HG02943 (cell line): ENCODE measurements around the gene CYP27B1.

Source experiments
- ATAC-seq: cut with Tn5 transposase; IDR thresholded peaks from one replicate; pipeline ENCODE4 v1.9.1; 2021; ENCODE audit warnings: mild to moderate bottlenecking, low read depth, moderate library complexity; ENCODE audit not compliant: unreplicated experiment

CYP27B1 gene

DNA sequence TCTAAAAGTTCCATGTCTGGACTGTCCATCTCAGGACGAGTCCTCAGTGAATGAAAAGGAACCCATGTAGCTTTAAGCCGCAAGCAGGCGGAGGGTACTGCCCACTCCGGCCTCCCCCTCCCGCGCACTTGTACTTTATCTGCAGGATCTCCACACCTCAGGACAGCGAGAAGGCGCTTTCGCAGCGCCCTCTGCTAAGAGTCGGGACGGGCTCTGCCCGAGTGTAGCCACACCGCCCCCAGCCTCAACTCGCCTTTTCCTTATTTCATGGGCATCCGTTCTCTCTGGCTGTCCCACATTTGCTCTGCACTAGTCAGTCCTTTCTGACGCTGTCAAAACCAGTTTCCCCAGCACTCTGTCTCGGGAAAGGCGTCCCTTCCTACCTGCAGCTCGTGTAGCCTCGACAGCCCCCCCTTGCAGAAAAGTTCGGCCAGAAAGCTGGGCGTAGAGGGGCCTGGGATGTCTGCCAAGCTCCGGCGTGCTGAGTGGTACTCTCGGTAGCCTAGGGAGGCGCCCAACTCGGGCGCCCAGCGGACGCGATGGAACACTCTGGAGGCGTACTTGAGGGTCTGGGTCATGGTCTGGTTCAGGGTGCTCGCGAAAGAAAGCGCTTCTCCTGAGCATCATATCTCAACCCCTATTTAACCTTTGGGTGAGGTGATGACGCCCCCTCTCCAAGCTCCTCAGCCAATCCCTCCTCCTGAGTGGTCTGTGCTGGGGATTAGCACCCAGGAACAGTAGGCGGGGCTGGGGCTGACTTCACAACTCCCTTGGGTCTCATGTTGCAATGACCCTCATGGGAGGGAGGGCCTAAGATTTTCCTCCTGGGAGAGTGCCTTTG, at the start of gene CYP27B1:
Gene CYP27B1, minus strand, starts transcription at position 615 of the 841 bp plus-strand sequence. Its CDS starts 37 bp downstream, at position 578.
- no peak for ATAC-seq

DNA sequence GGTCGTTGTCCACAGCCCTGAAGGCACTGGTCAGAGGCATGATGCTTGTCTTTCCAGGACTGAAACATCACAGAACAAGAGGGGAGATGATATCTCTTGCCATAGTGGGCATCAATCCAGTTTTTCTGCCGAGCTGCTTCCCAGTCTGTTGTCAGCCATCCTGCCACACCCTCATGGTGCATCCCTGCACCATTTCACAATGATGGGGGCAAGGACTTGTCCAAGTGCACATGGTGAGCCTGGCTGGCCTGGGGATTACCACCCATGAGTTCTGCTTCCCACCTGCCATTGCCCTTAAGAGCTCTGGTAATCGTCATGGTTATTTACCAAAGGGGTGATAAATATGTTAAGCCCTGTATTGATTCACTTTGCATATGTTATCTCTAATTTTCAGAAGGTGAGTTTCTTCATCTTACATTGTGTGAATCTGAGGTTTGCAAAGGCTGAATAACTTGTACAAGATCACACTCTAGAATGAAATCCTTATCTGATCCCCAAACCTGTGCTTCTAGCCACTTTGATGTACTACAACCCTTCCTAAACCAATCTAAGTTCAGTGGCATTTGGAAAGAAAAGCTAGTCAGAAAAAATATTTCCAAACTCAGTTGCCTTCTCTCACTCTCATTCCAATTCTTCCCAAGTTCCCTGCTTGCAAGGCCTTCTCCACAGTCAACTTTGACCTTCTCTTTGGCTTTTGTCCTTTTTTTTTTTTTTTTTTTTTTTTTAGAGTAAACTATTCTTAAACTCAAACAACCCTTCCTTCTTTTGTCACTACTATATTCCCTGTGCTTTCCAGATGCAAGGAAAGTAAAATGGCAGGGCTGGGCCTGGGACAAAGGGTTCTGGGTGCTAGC, 49.4 kb upstream of the CYP27B1 start:
- no peak for ATAC-seq

GRCh38 chr12:57815177-57816000, 48.5 kb upstream of the CYP27B1 start:
- no peak for ATAC-seq

DNA sequence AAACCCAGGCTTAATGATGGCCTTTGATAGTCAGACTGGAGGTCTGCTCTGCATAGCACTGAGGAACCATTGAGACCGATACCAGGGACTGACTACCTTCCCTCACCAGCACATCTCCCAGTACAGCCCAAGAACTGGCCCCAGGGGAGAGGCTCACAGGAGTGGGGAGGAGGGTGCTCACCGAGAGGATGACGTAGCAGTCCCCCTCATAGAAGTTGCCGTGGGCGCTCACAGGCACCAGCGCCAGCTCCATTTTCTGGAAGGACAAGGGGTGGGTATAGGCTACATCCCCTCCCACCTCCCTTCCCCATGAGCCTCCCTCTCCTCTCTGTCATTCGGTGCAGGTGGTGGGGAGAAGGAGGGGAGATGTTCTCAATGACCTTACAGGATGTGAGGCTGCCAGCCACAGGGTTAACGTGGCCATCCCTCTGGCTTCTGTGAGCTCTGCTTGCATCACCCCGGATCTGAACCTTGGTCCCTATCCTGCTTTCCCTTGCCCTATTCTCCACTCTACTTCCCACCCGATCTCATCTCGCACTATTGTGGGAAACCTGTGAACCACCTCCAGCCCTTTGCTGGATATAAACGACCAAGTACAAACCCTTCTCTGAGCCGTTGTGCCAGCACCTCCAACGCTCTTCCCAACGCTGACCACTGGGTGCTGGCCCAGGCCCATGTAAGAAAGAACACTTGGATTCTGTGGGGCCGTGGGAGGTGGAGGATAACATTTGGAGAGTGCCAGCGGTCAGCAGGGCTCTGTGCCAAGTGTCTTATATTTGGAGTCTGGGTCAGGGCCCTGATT, 47.3 kb upstream of the CYP27B1 start:
- no peak for ATAC-seq

- ATAC-seq, result no peak
Observed at GRCh38 chr12:57813111-57813970, 46.5 kb upstream of the CYP27B1 start.

- ATAC-seq, result no peak
Observed at GRCh38 chr12:57811028-57811755, 44.3 kb upstream of the CYP27B1 start.

DNA sequence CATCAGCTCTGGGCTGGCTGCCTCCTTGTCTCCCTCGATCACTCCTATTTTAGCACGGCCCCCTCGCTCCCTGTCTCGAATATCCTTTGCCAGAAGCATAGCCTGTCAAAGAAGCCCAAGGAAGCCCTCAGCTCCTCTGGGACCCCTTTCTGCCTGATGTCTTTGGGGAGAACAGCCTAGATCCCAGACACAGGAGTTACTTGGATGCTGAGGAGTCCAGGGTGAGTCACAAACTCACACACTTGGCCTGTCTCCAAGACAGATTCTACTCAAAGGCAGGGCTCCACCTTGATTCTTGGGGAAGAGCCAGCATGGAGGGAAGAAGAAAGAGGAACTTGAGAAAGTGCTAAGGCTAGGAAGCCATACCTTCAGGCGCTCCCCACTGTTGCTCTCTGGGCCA, 43.6 kb upstream of the CYP27B1 start:
- no peak for ATAC-seq

DNA sequence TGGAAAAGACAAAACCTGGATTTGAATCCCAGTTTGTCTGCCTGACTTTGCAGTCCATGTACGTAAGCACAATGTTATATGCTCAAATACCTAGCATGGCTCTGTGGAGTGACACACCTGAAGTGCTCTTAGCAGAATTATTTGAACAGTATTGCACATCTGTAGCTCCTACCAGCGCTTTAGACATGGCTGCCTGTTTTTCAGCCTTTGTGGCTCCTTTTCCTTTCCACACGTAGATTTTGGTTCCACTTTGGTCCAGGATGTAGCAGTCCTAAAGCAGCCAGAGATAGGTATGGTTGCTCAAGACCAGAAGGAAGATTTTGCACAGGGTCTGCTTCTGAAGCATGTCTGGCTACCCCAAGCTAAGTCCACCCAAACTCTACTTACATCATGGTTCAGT, 42.5 kb upstream of the CYP27B1 start:
- ATAC-seq, result no peak

DNA sequence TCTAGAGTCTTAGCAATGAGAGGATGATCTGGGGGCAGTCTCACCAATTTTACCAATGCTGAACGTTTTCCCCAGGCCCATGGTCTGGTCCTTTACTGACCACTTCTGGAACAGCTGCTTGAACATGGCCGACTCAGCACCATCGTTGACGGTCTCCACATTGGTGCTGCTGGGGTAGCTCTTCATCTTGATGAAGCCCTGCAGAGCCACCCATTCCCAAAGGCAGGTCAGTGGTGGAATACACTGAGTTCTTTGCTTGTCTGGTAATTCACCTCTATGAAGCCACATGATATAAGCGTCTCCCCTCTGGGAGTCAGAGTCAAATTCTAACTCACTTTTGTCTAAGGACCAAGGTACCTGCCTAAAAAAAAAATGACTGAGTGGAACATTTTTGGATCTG, 41.5 kb upstream of the CYP27B1 start:
- ATAC-seq, result no peak

DNA sequence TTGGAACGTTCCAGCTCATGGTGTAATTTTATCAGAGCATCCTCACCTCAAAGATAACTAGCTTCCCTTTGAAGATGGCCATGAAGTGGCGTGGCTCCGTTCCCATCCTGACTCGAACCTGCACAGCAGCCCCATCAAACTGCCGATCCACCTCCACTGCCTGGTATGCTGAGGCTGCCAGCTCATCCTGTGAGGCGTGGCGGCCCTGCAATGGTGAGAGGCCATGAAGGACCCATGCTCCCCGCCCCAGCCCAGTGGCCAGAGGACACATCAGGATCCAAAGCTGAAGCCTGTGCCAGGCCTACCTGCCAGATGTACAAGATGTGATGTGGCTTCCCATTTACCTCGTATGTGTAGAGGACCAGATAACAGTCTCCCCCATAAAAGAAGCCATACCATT, 40.4 kb upstream of the CYP27B1 start:
- ATAC-seq, result no peak

DNA sequence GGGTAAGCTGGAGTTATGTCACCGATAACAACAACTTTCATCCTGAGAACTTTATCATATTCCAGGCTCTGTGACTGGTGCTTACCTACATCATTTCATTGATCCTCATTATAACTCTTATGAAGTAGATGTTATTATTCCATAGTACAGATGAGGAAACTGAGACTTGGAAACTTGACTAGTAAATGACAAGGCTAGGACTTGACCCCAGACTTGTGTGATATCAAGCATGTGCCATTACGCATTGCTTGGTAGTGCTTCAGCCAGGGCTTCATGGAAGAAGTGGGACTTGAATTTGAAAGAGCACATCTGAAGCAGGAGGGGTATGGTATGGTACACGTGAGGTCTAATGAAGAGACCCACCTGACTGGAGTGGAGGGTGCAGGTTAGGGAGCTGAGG, 39.8 kb upstream of the CYP27B1 start:
- ATAC-seq, result no peak

- ATAC-seq, result no peak
Observed at GRCh38 chr12:57803319-57803893, 36.5 kb upstream of the CYP27B1 start.

DNA sequence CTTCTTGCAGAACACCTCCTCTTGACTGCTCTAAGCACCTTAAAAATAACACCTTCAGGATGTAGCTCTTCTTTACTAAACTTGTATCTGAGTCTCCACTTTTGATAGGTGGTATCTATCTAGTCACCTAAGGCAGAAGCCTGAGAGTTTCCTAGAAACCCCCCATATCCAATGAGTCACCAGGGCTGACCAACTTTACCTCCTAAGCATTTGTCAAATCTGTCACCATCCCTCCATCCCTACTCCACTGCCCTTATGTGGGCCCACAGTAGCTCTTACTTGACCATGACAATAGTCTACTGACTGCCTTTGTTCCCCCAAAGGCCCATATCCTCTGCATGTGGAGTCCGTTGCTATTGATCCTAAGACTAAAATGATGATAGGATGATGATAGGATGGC, 35.7 kb upstream of the CYP27B1 start:
- no peak for ATAC-seq

DNA sequence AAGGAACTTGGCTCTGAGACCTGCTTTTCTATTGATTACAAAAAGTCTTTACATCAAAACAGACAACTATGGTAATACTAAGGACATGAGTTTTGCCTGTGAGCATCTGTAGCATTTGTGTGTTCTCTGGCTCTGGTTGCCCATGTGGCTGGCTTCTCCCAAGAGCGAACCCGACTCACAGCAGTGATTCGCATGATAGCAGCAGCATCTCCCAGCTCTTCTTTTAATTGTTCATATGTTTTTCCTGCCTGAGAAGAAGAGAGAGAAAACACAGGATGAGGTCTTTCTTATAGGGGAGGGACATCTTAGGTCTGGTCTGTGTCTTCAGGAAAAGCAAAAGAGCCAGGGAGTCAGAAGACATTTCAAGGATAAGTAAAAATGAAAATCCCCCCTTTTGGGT, 34.1 kb upstream of the CYP27B1 start:
- no peak for ATAC-seq

GRCh38 chr12:57797933-57798332, 31.1 kb upstream of the CYP27B1 start:
- no peak for ATAC-seq

GRCh38 chr12:57796996-57797395, 30.1 kb upstream of the CYP27B1 start:
- no peak for ATAC-seq

- no peak for ATAC-seq
Observed at GRCh38 chr12:57795354-57795753, 28.5 kb upstream of the CYP27B1 start.

- no peak for ATAC-seq
Observed at GRCh38 chr12:57793920-57794319, 27.0 kb upstream of the CYP27B1 start.
